ENCODE results near the gene KRTAP13-4. TPM values are rescaled to one million over a fixed set of nuclear protein-coding genes. Genes with fewer than 3 reads are reported as not detected.

KRTAP13-4 gene
- polyA plus RNA-seq (ENCODE audit: insufficient read depth in 1 of 5, insufficient read length in 5 of 5, low replicate concordance in 1 of 5), result not detected
- long read RNA-seq, donor 1, result 0 reads
- long read RNA-seq, donor 2, result 0 reads
- long read RNA-seq, donor 3, result 0 reads
- long read RNA-seq, donor 4, result 0 reads
- long read RNA-seq, donor 5, result 0 reads
- long read RNA-seq, donor 6, result 0 reads
- long read RNA-seq, donor 7, result 0 reads
- long read RNA-seq, donor 8, result 0 reads

- DNase-seq, result no peak
Observed at GRCh38 chr21:30430170-30430655, at the start of gene KRTAP13-4. TSS of gene KRTAP13-4 (plus strand) at chr21:30430220. CDS start at chr21:30430276, 56 bp downstream.

- DNase-seq, result no peak
Observed at GRCh38 chr21:30382201-30382600, 47.8 kb upstream of the KRTAP13-4 start.

GRCh38 chr21:30391492-30392025 is 38.5 kb upstream of the KRTAP13-4 start:
- no peak for DNase-seq

- DNase-seq, result no peak
Observed at GRCh38 chr21:30395731-30396130, 34.3 kb upstream of the KRTAP13-4 start, which contains the start of gene KRTAP13-1. TSS of gene KRTAP13-1 (plus strand) at chr21:30396031. CDS start at chr21:30396087, 56 bp downstream.

- DNase-seq, result peak; percentile 4 to 7
Observed at GRCh38 chr21:30408782-30409494, 21.1 kb upstream of the KRTAP13-4 start.

- DNase-seq, result no peak
Observed at GRCh38 chr21:30415993-30416392, 14.0 kb upstream of the KRTAP13-4 start.

- DNase-seq, result no peak
Observed at GRCh38 chr21:30425826-30426225, 4.2 kb upstream of the KRTAP13-4 start, which contains the start of gene KRTAP13-3. TSS of gene KRTAP13-3 (minus strand) at chr21:30425926. CDS start at chr21:30425912, 14 bp downstream.

GRCh38 chr21:30426731-30427130 is 3.3 kb upstream of the KRTAP13-4 start:
- DNase-seq, result no peak

GRCh38 chr21:30434033-30434631 is 4.1 kb downstream of the KRTAP13-4 start:
- peak in 1 of 2 donors; percentile 3 for DNase-seq

- no peak for DNase-seq
Observed at GRCh38 chr21:30437010-30437565, 7.1 kb downstream of the KRTAP13-4 start.

GRCh38 chr21:30439975-30440374 is 10.0 kb downstream of the KRTAP13-4 start, which contains the start of gene KRTAP15-1:
TSS of gene KRTAP15-1 (plus strand) at chr21:30440275. CDS start at chr21:30440328, 53 bp downstream.
- no peak for DNase-seq

GRCh38 chr21:30443226-30443625 is 13.2 kb downstream of the KRTAP13-4 start:
- DNase-seq, result no peak

- DNase-seq, result no peak
Observed at GRCh38 chr21:30444204-30444603, 14.2 kb downstream of the KRTAP13-4 start.

GRCh38 chr21:30447056-30447455 is 17.0 kb downstream of the KRTAP13-4 start:
- DNase-seq, result no peak

GRCh38 chr21:30448514-30448913 is 18.5 kb downstream of the KRTAP13-4 start:
- DNase-seq, result no peak

- DNase-seq, result no peak
Observed at GRCh38 chr21:30463713-30464112, 33.7 kb downstream of the KRTAP13-4 start.

- DNase-seq, result no peak
Observed at GRCh38 chr21:30468900-30469714, 39.1 kb downstream of the KRTAP13-4 start.

GRCh38 chr21:30478004-30478403 is 48.0 kb downstream of the KRTAP13-4 start:
- DNase-seq, result no peak

GRCh38 chr21:30479259-30479658 is 49.2 kb downstream of the KRTAP13-4 start:
- no peak for DNase-seq

GRCh38 chr21:30480145-30480544 is 50.1 kb downstream of the KRTAP13-4 start, which contains the start of gene KRTAP19-1:
TSS of gene KRTAP19-1 (minus strand) at chr21:30480367. CDS start at chr21:30480317, 50 bp downstream.
- no peak for DNase-seq

Measured in right lung (tissue), 10 donors.